ENCODE measurements around the gene ATP5MC2. TPM values are rescaled to one million over a fixed set of nuclear protein-coding genes. Genes with fewer than 3 reads are reported as not detected.

ATP5MC2 gene
- total RNA-seq, 1 experiment from 2014 or later: 173 TPM

GRCh38 chr12:53688134-53688533 lies 12.3 kb upstream of the ATP5MC2 start:
- Mint-ChIP-seq H3K4me1 (ENCODE audit: low read depth, unreplicated experiment) (no peaks in the 10 kb centered on the region), H3K36me3 (ENCODE audit: insufficient read depth, unreplicated experiment) (no peaks in the 10 kb centered on the region), H3K27me3 (ENCODE audit: unreplicated experiment) (peaks cover 81% of the 10 kb centered on the region), H3K9me3 (ENCODE audit: low read depth, unreplicated experiment) (peaks cover 2% of the 10 kb centered on the region), H3K27ac (ENCODE audit: unreplicated experiment) (no peak overlapping the region), H3K4me3 (ENCODE audit: low read depth, unreplicated experiment) (no peak overlapping the region)
- CTCF ChIA-PET: no interaction called here
- intact Hi-C loops (cut with micrococcal nuclease; ENCODE audit: unreplicated experiment): no loop called here
- no TSS peak for BruUV-seq (replicated peaks)
- TF ChIP-seq CTCF (IDR thresholded peaks at IDR 0.05; ENCODE audit: unreplicated experiment): no peak
- no peak for DNase-seq

DNA sequence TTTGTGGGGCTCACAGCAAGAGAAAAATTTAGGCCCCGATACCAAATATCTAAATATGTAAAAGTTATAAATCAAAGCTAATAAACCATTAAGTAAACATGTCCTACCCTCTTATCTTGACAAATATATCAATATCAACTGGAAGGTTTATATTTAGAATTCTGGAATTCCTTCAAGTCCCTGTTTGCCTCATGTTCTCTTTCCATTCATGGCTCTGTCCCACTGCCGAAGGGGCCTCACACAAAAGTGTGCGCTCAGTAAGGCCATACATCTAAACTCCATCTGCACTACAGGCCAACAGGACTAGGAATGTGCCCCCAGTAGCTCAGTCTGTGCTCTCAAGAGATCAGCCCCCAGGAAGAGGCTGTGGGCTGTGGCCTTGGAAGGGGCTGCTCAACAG lies 10.6 kb upstream of the ATP5MC2 start:
- no TSS peak for BruUV-seq (replicated peaks)
- Mint-ChIP-seq H3K36me3 (ENCODE audit: insufficient read depth, unreplicated experiment) (no peaks in the 10 kb centered on the region), H3K27me3 (ENCODE audit: unreplicated experiment) (peaks cover 73% of the 10 kb centered on the region), H3K4me3 (ENCODE audit: low read depth, unreplicated experiment) (no peak overlapping the region), H3K9me3 (ENCODE audit: low read depth, unreplicated experiment) (no peaks in the 10 kb centered on the region), H3K27ac (ENCODE audit: unreplicated experiment) (no peak overlapping the region), H3K4me1 (ENCODE audit: low read depth, unreplicated experiment) (no peaks in the 10 kb centered on the region)
- intact Hi-C loops (cut with micrococcal nuclease; ENCODE audit: unreplicated experiment): no loop called here
- CTCF ChIA-PET: no interaction called here
- TF ChIP-seq CTCF (IDR thresholded peaks at IDR 0.05; ENCODE audit: unreplicated experiment): no peak
- no peak for DNase-seq

- no peak overlapping the region for H3K27ac Mint-ChIP-seq (ENCODE audit: unreplicated experiment)
- peaks cover 61% of the 10 kb centered on the region for H3K27me3 Mint-ChIP-seq (ENCODE audit: unreplicated experiment)
- no peak overlapping the region for H3K4me3 Mint-ChIP-seq (ENCODE audit: low read depth, unreplicated experiment)
- DNase-seq: no peak
- H3K36me3 Mint-ChIP-seq (ENCODE audit: insufficient read depth, unreplicated experiment): no peaks in the 10 kb centered on the region
- no peaks in the 10 kb centered on the region for H3K4me1 Mint-ChIP-seq (ENCODE audit: low read depth, unreplicated experiment)
- CTCF ChIA-PET: no interaction called here
- intact Hi-C loops (cut with micrococcal nuclease; ENCODE audit: unreplicated experiment): no loop called here
- BruUV-seq (replicated peaks): no TSS peak
- TF ChIP-seq CTCF (IDR thresholded peaks at IDR 0.05; ENCODE audit: unreplicated experiment): no peak
- H3K9me3 Mint-ChIP-seq (ENCODE audit: low read depth, unreplicated experiment): no peaks in the 10 kb centered on the region
Observed at GRCh38 chr12:53684654-53685220, 8.9 kb upstream of the ATP5MC2 start.

DNA sequence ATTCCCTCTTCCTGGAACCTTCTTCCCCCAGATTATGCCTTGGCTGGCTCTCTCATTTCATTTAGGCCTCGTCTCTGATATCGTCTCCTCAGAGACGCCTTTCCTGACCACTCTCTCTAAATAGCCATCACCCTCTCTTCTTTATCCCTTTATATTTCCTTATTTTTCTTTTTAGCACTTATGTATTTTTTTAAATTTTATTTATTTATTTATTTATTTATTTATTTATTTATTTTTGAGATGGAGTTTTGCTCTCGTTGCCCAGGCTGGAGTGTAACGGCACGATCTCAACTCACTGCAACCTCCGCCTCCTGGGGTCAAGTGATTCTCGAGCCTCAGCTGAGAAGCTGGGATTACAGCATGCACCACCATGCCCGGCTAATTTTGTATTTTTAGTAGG lies 8.1 kb upstream of the ATP5MC2 start:
- Mint-ChIP-seq H3K27me3 (ENCODE audit: unreplicated experiment) (peaks cover 61% of the 10 kb centered on the region), H3K4me1 (ENCODE audit: low read depth, unreplicated experiment) (no peaks in the 10 kb centered on the region), H3K4me3 (ENCODE audit: low read depth, unreplicated experiment) (no peak overlapping the region), H3K36me3 (ENCODE audit: insufficient read depth, unreplicated experiment) (no peaks in the 10 kb centered on the region), H3K27ac (ENCODE audit: unreplicated experiment) (no peak overlapping the region), H3K9me3 (ENCODE audit: low read depth, unreplicated experiment) (no peaks in the 10 kb centered on the region)
- CTCF ChIA-PET: no interaction called here
- no peak for DNase-seq
- BruUV-seq (replicated peaks): no TSS peak
- TF ChIP-seq CTCF (IDR thresholded peaks at IDR 0.05; ENCODE audit: unreplicated experiment): no peak
- intact Hi-C loops (cut with micrococcal nuclease; ENCODE audit: unreplicated experiment): no loop called here

Measured in Calu3 (cell line).